Testis (tissue), 5 donors: ENCODE measurements around the gene CCDC13. TPM values are rescaled to one million over a fixed set of nuclear protein-coding genes. Genes with fewer than 3 reads are reported as not detected.

ENCODE experiments used
- DNase-seq: peaks from one replicate; pipeline ENCODE4 v3.0.0-alpha.2; 2019
- H3K27ac ChIP-seq, 2 donors: fragments of 200-600 bp; sonication (generic); one replicate each; pipeline ENCODE4 v1.5.1; 2019
- H3K27me3 ChIP-seq: fragments of 200-600 bp; sonication (generic); one replicate; pipeline ENCODE4 v1.5.1; 2019
- H3K36me3 ChIP-seq: fragments of 200-600 bp; sonication (generic); one replicate; pipeline ENCODE4 v1.5.1; 2017; ENCODE audit warnings: low read depth; ENCODE audit errors: missing control alignments
- H3K4me1 ChIP-seq: fragments of 200-600 bp; sonication (generic); one replicate; pipeline ENCODE4 v1.5.1; 2019
- H3K4me3 ChIP-seq, 2 donors: fragments of 200-600 bp; sonication (generic); one replicate each; pipeline ENCODE4 v1.5.1; 2017 to 2019
- H3K9me3 ChIP-seq: fragments of 200-600 bp; sonication (generic); one replicate; pipeline ENCODE4 v1.5.1; 2017
- CTCF ChIP-seq, 3 experiments: fragments of 450-650 bp in 2 of 3; fragments of 200-600 bp in 1 of 3; sonication (generic) in 1 of 3; IDR thresholded peaks; one replicate each; pipeline ENCODE4 v1.5.1; 2016 to 2019; ENCODE audit warnings: antibody characterized with exemption in 3 of 3, mild to moderate bottlenecking in 2 of 3, moderate library complexity in 1 of 3
- POLR2A ChIP-seq: fragments of 450-650 bp; IDR thresholded peaks from one replicate; pipeline ENCODE4 v1.6.1; 2017; ENCODE audit warnings: antibody characterized with exemption, mild to moderate bottlenecking, moderate library complexity
- WGBS, 2 donors: methylation state at CpG; one replicate each; pipeline ENCODE4 v1.1.5; 2018; 5-methylcytosine and 5-hydroxymethylcytosine counted together
- intact Hi-C: fragments of 100-400 bp; cut with DNase I; formaldehyde crosslinking; loops from one replicate; pipeline ENCODE4 v1.15.1; 2023; ENCODE audit warnings: low total_unique reads
- long read RNA-seq, 2 donors: transcript quantifications; one replicate each; lab custom pipeline, GENCODE V29; 2026
- polyA plus RNA-seq: library from polyadenylated mRNA; stranded (reverse); fragments of 350-450 nt; fragmentation: Illumina TruSeq; extraction: RNeasy Lipid Tissue Mini Kit (QIAGEN cat#74804); gene quantifications from one replicate; pipeline ENCODE4 v1.2.3, GENCODE V29; 2014; ENCODE audit warnings: low read depth, low replicate concordance; ENCODE audit not compliant: insufficient read depth
- total RNA-seq, 2 donors: library from RNA; depleted of rRNA; stranded (reverse); fragments of >200 nt; gene quantifications; one replicate each; pipeline ENCODE4 v1.2.3, GENCODE V29; 2016

Gene CCDC13
- total RNA-seq (10 to 100 TPM in 1 of 2 donors, 1 to 10 TPM in 1; 6.5 to 12.5 TPM), polyA plus RNA-seq (23.0 TPM)
- long read RNA-seq, donor 1 = 0 reads
- long read RNA-seq, donor 2, partial matches to known transcripts = 0 of 1 reads
- long read RNA-seq, donor 2, other reads (novel, unspliced or antisense) = 0 of 1 reads

GRCh38 chr3:42772670-42773408, at the start of gene CCDC13:
Gene CCDC13 (minus strand): TSS chr3:42773253. CDS start chr3:42758345, 14,908 bp downstream.
- Histone ChIP-seq H3K27ac (peak within 1 kb of the TSS in 1 of 2 donors; percentile 63), H3K27me3 (no peaks in the 10 kb centered on the region), H3K4me3 (peak within 1 kb of the TSS; percentile 59 to 67), H3K9me3 (no peaks in the 10 kb centered on the region), H3K36me3 (no peaks in the 10 kb centered on the region), H3K4me1 (peaks cover 6% of the 10 kb centered on the region)
- TF ChIP-seq CTCF (IDR thresholded peaks at IDR 0.05) (no peak), POLR2A (no peak)
- peak; percentile 97 for DNase-seq
- intact Hi-C loops = loop anchor here (10.0 kb wide), 1 partner anchor 112 kb away; no protein-coding TSS in a partner anchor
- 2 to 3% methylated on average over 24 to 63 of the region's 63 CpGs for WGBS, 2 donors

- no peak overlapping the region for H3K27ac ChIP-seq
- DNase-seq = no peak
- WGBS, 2 donors = 96 to 99% methylated on average over 3 of the region's 3 CpGs
- intact Hi-C loops = no loop called here
- H3K4me1 ChIP-seq = no peaks in the 10 kb centered on the region
- no peak overlapping the region for H3K4me3 ChIP-seq
- H3K36me3 ChIP-seq = no peaks in the 10 kb centered on the region
- H3K27me3 ChIP-seq = no peaks in the 10 kb centered on the region
- H3K9me3 ChIP-seq = no peaks in the 10 kb centered on the region
- TF ChIP-seq CTCF (IDR thresholded peaks at IDR 0.05) = no peak
- no peak for TF ChIP-seq POLR2A
These were observed 49.8 kb upstream of the CCDC13 start for GRCh38 chr3:42822828-42823227.

- H3K9me3 ChIP-seq = no peaks in the 10 kb centered on the region
- H3K27ac ChIP-seq = no peak overlapping the region
- H3K4me3 ChIP-seq = no peak overlapping the region
- no peaks in the 10 kb centered on the region for H3K27me3 ChIP-seq
- TF ChIP-seq POLR2A (no peak), CTCF (IDR thresholded peaks at IDR 0.05) (no peak)
- H3K36me3 ChIP-seq = no peaks in the 10 kb centered on the region
- 91 to 96% methylated on average over 6 of the region's 6 CpGs for WGBS, 2 donors
- DNase-seq = no peak
- intact Hi-C loops = no loop called here
- no peaks in the 10 kb centered on the region for H3K4me1 ChIP-seq
These were observed 47.6 kb upstream of the CCDC13 start for GRCh38 chr3:42820746-42821051.

GRCh38 chr3:42819351-42819965, 46.4 kb upstream of the CCDC13 start:
- Histone ChIP-seq H3K4me3 (no peak overlapping the region), H3K4me1 (no peaks in the 10 kb centered on the region), H3K36me3 (no peaks in the 10 kb centered on the region), H3K27ac (no peak overlapping the region), H3K9me3 (no peaks in the 10 kb centered on the region), H3K27me3 (no peaks in the 10 kb centered on the region)
- TF ChIP-seq POLR2A (no peak), CTCF (IDR thresholded peaks at IDR 0.05) (no peak)
- intact Hi-C loops = no loop called here
- no peak for DNase-seq
- 48 to 60% methylated on average over 2 of the region's 2 CpGs for WGBS, 2 donors
